Fibroblast of lung (primary cell): ENCODE results near the gene LYPLAL1. TPM values are rescaled to one million over a fixed set of nuclear protein-coding genes. Genes with fewer than 3 reads are reported as not detected.

Experiments
- DNase-seq, 2 donors: peaks; one replicate each; pipeline versions ENCODE4 v3.0.0 to v3.0.0-alpha.2; 2010; ENCODE audit warnings: low read depth in 2 of 2
- H2AFZ ChIP-seq: 2 replicates; pipeline ENCODE4 v1.5.1; 2012; ENCODE audit warnings: low read length, control low read depth, inconsistent platforms
- H3K27ac ChIP-seq: 2 replicates; pipeline ENCODE4 v1.5.1; 2011; ENCODE audit warnings: low read length, control low read depth; ENCODE audit not compliant: insufficient read depth
- H3K27me3 ChIP-seq: 2 replicates; pipeline ENCODE4 v1.5.1; 2011; ENCODE audit warnings: mild to moderate bottlenecking, low read length; ENCODE audit not compliant: control insufficient read depth, insufficient read depth
- H3K36me3 ChIP-seq: 2 replicates; pipeline ENCODE4 v1.5.1; 2011; ENCODE audit warnings: low read length; ENCODE audit not compliant: control insufficient read depth, insufficient read depth
- H3K4me1 ChIP-seq: 2 replicates; pipeline ENCODE4 v1.5.1; 2011; ENCODE audit warnings: low read length; ENCODE audit not compliant: control insufficient read depth, insufficient read depth; ENCODE audit errors: extremely low read depth
- H3K4me2 ChIP-seq: 2 replicates; pipeline ENCODE4 v1.5.1; 2011; ENCODE audit warnings: low read length, control low read depth; ENCODE audit not compliant: insufficient read depth; ENCODE audit errors: extremely low read depth
- H3K4me3 ChIP-seq, 4 experiments: fragments of 200-600 bp in 1 of 4; sonication (generic) in 1 of 4; replicated peaks in 1 of 4; 2 replicates each; pipeline ENCODE4 v1.5.1; 2011 to 2016; ENCODE audit warnings: low read length in 4 of 4, low read depth in 3 of 4, mild to moderate bottlenecking in 3 of 4, control low read depth in 2 of 4, inconsistent platforms in 1 of 4, mixed read lengths in 1 of 4; ENCODE audit not compliant: insufficient read depth in 1 of 4; ENCODE audit errors: control extremely low read depth in 1 of 4
- H3K79me2 ChIP-seq: 2 replicates; pipeline ENCODE4 v1.5.1; 2012; ENCODE audit warnings: mild to moderate bottlenecking, low read length, inconsistent platforms; ENCODE audit not compliant: control insufficient read depth, insufficient read depth
- H3K9ac ChIP-seq: 2 replicates; pipeline ENCODE4 v1.5.1; 2011; ENCODE audit warnings: mild to moderate bottlenecking, low read length, control low read depth; ENCODE audit not compliant: insufficient read depth
- H3K9me3 ChIP-seq: 2 replicates; pipeline ENCODE4 v1.5.1; 2012; ENCODE audit warnings: low read depth, low read length; ENCODE audit not compliant: control insufficient read depth, insufficient read depth
- H4K20me1 ChIP-seq: 2 replicates; pipeline ENCODE4 v1.5.1; 2011; ENCODE audit warnings: low read length; ENCODE audit not compliant: control insufficient read depth, insufficient read depth; ENCODE audit errors: extremely low read depth
- EZH2 ChIP-seq: IDR thresholded peaks from 2 replicates; pipeline ENCODE4 v1.5.1; 2012; ENCODE audit warnings: low read length, control low read depth, mild to moderate bottlenecking; ENCODE audit errors: missing control alignments
- polyA plus RNA-seq, 2 donors: library from polyadenylated mRNA; depleted of rRNA in 1 of 2; stranded (reverse) in 1 of 2; unstranded in 1 of 2; fragments of >200 nt; gene quantifications; 2 replicates each; pipeline ENCODE4 v1.2.1, GENCODE V29; 2011 to 2012; ENCODE audit warnings: missing spikeins in 1 of 2
- total RNA-seq: library from RNA; depleted of rRNA; stranded (reverse); fragments of >200 nt; gene quantifications from 2 replicates; pipeline ENCODE4 v1.2.1, GENCODE V29; 2014
- TF ChIP-seq, protein P1 (sequence below), 2 donors: IDR thresholded peaks in 1 of 2; conservative IDR thresholded peaks in 1 of 2; 1 replicate in 1 of 2; 2 replicates in 1 of 2; pipeline ENCODE4 v1.5.1; 2011 to 2012; ENCODE audit warnings: low read length in 2 of 2, control low read depth in 1 of 2, inconsistent platforms in 1 of 2, low read depth in 1 of 2, mild to moderate bottlenecking in 1 of 2

The LYPLAL1 gene
- total and polyA plus RNA-seq, 2 donors (not counting 1 experiment from before 2014, with no cell fraction given), result 29.9 to 51.5 TPM

DNA sequence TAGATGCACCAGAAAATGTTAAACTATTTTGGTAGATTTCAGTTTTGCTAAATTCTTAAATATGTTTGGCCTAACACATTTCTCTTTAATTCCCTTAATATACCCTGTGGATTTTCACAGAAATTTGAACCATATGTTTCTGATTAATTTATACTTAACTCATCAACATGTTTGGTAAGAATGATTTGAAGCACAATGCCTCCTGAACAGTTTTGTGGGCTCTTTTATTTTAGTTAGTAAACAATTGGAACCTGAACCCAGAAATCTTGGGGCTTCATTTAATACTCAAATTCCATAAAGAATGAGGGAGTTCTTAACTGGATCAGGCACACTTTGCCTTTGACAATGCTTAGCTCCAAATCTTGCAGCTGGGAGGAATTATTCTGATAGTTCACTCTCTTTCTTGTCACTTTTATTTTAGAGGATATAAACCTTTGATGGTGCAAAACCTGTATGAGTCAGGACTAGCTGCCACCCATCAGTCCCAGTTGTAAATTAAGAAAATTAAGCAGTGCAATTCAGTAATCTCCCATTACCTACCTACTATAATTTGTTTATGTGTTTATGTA, 24.6 kb upstream of the LYPLAL1 start:
- Histone ChIP-seq H3K4me2 (no peak overlapping the region), H3K9me3 (no peaks in the 10 kb centered on the region), H3K4me3 (no peak overlapping the region), H3K36me3 (no peaks in the 10 kb centered on the region), H3K27ac (no peak overlapping the region), H3K79me2 (no peaks in the 10 kb centered on the region), H3K27me3 (no peaks in the 10 kb centered on the region), H2AFZ (no peak overlapping the region), H3K4me1 (no peaks in the 10 kb centered on the region), H3K9ac (no peak overlapping the region), H4K20me1 (no peaks in the 10 kb centered on the region)
- DNase-seq, result no peak
- TF ChIP-seq, protein P1, sequence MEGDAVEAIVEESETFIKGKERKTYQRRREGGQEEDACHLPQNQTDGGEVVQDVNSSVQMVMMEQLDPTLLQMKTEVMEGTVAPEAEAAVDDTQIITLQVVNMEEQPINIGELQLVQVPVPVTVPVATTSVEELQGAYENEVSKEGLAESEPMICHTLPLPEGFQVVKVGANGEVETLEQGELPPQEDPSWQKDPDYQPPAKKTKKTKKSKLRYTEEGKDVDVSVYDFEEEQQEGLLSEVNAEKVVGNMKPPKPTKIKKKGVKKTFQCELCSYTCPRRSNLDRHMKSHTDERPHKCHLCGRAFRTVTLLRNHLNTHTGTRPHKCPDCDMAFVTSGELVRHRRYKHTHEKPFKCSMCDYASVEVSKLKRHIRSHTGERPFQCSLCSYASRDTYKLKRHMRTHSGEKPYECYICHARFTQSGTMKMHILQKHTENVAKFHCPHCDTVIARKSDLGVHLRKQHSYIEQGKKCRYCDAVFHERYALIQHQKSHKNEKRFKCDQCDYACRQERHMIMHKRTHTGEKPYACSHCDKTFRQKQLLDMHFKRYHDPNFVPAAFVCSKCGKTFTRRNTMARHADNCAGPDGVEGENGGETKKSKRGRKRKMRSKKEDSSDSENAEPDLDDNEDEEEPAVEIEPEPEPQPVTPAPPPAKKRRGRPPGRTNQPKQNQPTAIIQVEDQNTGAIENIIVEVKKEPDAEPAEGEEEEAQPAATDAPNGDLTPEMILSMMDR (conservative IDR thresholded peaks at IDR 0.05 in 1 of 2, IDR thresholded peaks at IDR 0.05 in 1 of 2; ENCODE audit: low read depth in 1 of 2, low read length in 2 of 2), result no peak
- no peak for TF ChIP-seq EZH2

- no peaks in the 10 kb centered on the region for H3K9me3 ChIP-seq
- H3K27ac ChIP-seq, result no peak overlapping the region
- no peak for DNase-seq
- H3K4me2 ChIP-seq, result no peak overlapping the region
- H3K9ac ChIP-seq, result no peak overlapping the region
- H3K4me1 ChIP-seq, result no peaks in the 10 kb centered on the region
- H3K27me3 ChIP-seq, result no peaks in the 10 kb centered on the region
- H3K36me3 ChIP-seq, result no peaks in the 10 kb centered on the region
- peak overlapping the region; percentile 24 for H2AFZ ChIP-seq
- H4K20me1 ChIP-seq, result no peaks in the 10 kb centered on the region
- no peak overlapping the region for H3K4me3 ChIP-seq
- H3K79me2 ChIP-seq, result no peaks in the 10 kb centered on the region
- TF ChIP-seq, protein P1 (conservative IDR thresholded peaks at IDR 0.05 in 1 of 2, IDR thresholded peaks at IDR 0.05 in 1 of 2; ENCODE audit: low read depth in 1 of 2, low read length in 2 of 2), result no peak
Observed at GRCh38 chr1:219149953-219150352, 23.7 kb upstream of the LYPLAL1 start.

GRCh38 chr1:219150913-219151312, 22.8 kb upstream of the LYPLAL1 start:
- H3K79me2 ChIP-seq, result no peaks in the 10 kb centered on the region
- no peak overlapping the region for H3K27ac ChIP-seq
- H3K9me3 ChIP-seq, result no peaks in the 10 kb centered on the region
- H4K20me1 ChIP-seq, result no peaks in the 10 kb centered on the region
- H2AFZ ChIP-seq, result no peak overlapping the region
- no peak overlapping the region for H3K9ac ChIP-seq
- no peak for DNase-seq
- no peak overlapping the region for H3K4me3 ChIP-seq
- TF ChIP-seq, protein P1 (conservative IDR thresholded peaks at IDR 0.05 in 1 of 2, IDR thresholded peaks at IDR 0.05 in 1 of 2; ENCODE audit: low read depth in 1 of 2, low read length in 2 of 2), result no peak
- TF ChIP-seq EZH2, result no peak
- no peak overlapping the region for H3K4me2 ChIP-seq
- no peaks in the 10 kb centered on the region for H3K4me1 ChIP-seq
- no peaks in the 10 kb centered on the region for H3K36me3 ChIP-seq
- no peaks in the 10 kb centered on the region for H3K27me3 ChIP-seq
